HG03378 (cell line): ENCODE results near the gene HOXC6.

Experiments
- ATAC-seq: cut with Tn5 transposase; IDR thresholded peaks from one replicate; pipeline ENCODE4 v1.9.1; 2021; ENCODE audit warnings: mild to moderate bottlenecking, moderate library complexity; ENCODE audit not compliant: unreplicated experiment

The HOXC6 gene

DNA sequence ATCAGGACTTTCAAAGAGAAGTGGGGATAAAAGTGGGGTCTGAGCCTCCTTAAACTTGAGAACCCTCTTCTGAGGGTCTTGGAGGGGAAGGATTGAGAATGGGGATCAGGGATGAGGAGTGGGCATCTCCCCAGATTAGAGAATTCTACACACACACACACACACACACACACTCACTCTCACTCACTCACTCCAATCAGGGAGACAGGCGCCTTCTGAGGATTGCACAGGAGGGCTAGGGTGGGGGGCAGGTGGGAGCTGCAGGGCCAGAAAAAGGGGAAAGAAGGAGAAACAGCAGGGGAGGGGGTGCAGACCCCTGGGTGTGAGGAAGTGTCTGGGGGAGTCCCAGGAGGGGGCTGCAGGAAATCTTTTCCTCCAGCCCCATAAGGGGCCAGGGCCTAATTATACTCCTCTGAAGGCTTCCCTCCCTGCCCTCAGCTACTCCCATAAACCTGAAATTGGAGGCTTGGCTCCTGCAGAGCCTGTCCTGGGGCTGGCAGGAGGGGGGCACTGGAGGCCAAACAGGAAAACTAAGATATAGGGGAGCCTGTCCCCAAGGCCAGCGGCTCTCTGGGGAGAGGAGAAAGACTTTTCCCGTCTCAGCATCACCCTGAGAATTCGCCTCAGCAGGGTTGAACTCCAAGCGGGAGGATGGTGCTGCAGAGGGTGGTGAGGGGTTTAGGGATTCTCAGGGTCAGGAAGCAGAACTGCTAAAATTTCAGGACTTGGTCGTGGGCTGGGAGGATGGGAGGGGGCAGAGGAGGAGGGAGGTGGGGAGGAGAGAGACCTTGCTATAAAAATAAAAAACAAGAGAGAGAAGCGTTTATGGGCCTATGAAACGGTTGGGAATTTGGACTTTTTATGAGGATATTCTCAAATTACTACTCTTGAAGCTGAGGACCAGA, 26.7 kb upstream of the HOXC6 start:
- no peak for ATAC-seq

DNA sequence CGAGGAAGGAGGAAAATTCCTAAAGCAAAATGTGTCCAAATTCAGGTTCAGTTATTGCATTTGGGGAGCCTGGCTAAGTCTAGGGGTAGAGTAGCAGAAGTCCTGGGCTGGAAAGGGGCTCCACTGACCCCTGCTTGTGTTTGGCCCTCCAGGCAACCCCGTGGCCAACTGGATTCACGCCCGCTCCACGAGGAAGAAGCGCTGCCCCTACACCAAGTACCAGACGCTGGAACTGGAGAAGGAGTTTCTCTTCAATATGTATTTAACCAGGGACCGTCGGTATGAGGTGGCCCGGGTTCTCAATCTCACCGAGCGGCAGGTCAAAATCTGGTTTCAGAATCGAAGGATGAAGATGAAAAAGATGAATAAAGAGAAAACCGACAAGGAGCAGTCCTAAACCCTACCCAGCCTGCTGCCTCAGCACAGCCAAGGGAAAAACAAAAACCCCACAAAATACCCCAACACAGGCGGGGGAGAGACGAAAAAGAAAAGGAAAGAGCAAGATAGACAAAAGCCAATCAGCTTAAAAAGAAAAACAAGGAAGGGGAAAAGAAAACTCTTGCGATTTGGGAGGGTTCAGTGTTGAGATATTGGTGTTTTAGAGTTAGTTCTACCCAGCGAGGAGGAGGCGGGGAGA, 25.8 kb upstream of the HOXC6 start:
- no peak for ATAC-seq

- no peak for ATAC-seq
Measured at GRCh38 chr12:54002915-54003389, 25.3 kb upstream of the HOXC6 start.

GRCh38 chr12:54003625-54004024, 24.6 kb upstream of the HOXC6 start:
- ATAC-seq, result no peak

GRCh38 chr12:54004063-54004840, 24.0 kb upstream of the HOXC6 start:
- no peak for ATAC-seq

DNA sequence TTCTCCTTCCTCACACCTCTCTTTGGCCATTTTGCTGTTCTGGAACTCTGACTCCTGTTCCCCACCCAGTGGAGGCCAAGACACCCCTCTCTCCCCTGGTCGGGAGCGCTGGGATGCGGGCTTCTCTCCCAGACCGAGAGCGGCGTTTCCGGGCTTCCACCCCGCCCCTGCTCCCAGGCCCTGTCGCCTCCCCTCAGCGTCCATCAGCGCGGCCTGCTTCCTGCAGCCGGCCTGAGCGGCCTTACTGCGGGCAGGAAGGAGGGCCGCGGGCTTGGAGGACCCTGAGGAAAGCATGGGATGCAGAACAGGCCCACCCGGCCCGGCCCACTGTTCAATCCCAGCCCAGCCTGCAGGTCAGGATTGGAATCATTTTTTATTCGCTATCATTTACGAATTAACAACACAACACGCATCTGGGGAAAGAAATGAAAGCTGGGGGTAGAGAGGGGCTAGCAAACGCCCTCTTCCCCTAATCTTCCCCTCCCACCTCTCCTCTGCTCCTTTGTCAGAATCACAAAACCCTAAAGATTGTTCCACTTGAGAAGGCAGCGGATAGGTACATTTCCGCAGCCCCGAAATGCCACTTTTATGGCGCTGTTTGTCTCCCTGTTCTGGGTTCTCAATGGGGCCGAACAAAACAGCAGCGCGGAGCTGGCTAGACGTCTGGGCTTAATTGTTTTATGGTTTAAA, 23.3 kb upstream of the HOXC6 start:
- ATAC-seq, result no peak

GRCh38 chr12:54005531-54005852, 22.7 kb upstream of the HOXC6 start:
- ATAC-seq, result no peak

DNA sequence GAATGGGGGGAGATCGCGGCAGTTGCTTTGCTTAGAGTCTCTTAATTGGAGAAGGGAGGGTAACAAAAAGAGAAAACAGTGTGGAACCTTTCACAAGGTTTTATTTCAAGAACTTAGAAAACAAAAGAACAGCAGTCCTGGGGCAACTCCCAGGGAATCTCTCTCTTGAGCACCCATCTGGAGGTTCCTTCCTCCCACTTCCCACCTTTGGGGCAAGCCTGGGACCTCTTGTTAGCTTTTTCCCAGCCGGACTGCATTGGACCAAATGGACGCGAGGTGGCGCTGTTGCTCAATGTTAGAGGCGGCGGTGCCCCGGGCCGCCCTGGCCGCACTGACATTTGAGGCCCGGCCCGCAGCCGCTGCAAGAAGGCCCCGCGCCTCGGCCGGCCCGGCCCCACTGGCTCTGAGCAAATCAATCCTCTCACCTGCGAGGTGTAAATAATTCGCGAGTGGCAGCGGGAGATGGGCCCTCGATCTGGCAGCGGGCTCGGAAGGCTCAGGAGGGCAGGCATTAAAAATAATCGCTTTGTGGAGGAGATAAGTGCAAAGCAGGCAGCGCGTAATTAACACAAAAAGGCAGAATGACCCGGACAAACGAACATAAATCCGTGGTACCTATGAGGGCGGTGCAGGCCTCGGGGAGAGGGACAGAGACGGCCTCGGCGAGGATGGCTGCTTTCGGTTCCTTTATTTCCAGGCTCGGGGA, 22.2 kb upstream of the HOXC6 start:
- ATAC-seq, result peak; percentile 49

GRCh38 chr12:54006559-54007220, 21.6 kb upstream of the HOXC6 start:
- ATAC-seq, result no peak

GRCh38 chr12:54007538-54008259, 20.5 kb upstream of the HOXC6 start:
- ATAC-seq, result no peak

- no peak for ATAC-seq
Measured at GRCh38 chr12:54008260-54008552, 20.0 kb upstream of the HOXC6 start.

DNA sequence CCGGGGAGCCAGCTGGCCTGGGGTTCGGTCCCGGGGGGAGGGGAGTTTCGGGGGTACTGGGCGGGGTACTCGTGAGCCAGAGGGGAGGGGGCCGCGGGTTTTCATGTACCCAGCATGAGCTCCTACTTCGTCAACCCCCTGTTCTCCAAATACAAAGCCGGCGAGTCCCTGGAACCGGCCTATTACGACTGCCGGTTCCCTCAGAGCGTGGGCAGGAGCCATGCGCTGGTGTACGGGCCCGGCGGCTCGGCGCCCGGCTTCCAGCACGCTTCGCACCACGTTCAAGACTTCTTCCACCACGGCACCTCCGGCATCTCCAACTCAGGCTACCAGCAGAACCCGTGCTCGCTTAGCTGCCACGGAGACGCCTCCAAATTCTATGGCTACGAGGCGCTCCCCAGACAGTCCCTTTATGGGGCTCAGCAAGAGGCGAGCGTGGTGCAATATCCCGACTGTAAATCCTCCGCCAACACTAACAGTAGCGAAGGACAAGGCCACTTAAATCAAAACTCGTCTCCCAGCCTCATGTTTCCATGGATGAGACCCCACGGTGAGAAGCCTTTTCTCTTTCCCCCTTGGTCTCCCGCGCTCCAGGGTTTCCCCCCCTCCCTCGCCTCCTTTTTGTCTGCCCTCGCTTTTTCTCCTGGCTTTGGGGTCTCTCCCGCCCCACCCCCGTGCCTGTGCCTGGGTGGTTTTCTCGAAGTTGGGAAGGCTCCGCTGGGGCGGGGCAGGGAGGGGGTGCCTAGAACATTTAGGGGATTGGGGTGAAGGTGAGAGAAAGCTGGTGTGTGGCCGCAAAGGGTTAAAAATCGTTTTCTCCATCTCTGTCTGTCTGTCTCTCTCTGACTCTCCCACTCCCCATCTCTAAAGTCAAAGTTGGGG, 18.8 kb upstream of the HOXC6 start:
- no peak for ATAC-seq

GRCh38 chr12:54010053-54010971, 17.9 kb upstream of the HOXC6 start:
- no peak for ATAC-seq

DNA sequence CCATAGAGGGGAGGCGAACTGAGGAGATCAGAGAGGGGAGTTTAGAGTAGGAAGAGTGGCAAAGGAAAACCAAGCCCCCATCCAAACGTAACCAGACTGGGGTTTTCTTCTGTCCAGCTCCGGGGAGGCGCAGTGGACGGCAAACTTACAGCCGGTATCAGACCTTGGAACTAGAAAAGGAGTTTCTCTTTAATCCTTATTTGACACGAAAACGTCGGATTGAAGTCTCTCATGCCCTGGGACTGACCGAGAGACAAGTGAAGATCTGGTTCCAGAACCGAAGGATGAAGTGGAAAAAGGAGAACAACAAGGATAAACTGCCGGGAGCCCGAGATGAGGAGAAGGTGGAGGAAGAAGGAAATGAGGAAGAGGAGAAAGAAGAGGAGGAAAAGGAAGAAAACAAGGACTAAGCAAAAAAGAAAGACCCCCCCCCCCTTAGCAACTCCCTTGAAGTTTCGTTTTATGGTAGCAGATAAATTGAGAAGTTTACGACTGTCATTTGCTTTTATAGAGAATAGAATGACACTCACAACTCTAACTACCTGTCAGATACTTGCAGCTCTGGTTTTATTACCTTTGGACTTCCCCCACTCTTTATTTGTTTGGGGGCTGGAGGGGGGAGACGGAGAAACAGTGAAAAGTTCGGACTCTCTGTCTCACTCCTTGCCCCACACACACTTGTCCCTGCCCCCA, 17.1 kb upstream of the HOXC6 start:
- no peak for ATAC-seq

DNA sequence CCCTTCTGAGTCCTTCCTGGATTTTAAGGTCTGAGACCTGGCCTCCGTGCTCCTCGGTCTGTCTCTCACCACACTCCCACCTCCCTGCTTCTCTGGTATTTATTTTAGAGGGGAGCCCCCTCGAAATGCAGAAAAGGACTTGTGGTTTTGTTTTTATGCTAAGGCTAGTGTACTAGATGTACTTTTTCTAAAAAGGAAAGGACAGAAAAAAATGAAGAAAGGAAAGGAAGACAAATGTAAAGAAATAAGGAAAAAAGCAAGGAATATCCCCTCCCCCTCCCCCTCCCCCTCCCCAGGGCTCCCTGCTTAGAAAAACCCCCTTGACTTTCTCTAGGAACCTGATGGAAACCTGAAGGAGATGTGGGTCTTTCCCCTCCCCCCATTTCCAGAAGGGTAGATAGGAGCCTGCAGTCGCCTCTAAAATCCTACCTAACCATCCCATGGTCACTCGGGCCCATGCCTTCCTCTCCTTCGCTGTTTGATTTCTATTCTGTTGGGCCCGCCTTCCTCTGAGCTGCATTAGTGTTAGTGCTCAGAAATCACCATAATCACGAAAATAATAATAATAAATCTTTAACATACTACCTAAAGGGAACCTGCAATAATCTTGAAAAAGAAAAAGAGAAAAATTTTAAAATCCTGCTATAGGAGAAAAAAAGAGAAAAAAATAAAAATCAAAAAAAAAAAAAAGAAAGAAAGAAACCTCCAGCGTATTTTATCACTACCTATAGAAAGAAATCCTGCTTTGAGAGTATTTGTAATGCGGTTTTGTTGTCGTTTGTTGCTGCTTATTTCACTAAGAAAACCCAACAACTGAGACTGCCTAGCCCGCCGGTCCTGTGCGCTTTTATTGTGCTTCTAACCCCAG, 16.3 kb upstream of the HOXC6 start:
- ATAC-seq, result no peak
